Measurements from ENCODE around the gene COL9A3. TPM values are rescaled to one million over a fixed set of nuclear protein-coding genes. Genes with fewer than 3 reads are reported as not detected.

COL9A3 gene
- polyA plus RNA-seq, 1 donor from 2014 or later = 3.1 TPM

- no peak overlapping the region for H2AFZ ChIP-seq (ENCODE audit: low read depth, low read length)
- H3K79me2 ChIP-seq (replicated peaks; ENCODE audit: insufficient read depth, low read length) = no peaks in the 10 kb centered on the region
- H3K9ac ChIP-seq (ENCODE audit: low read length) = no peak overlapping the region
- no peaks in the 10 kb centered on the region for H3F3A ChIP-seq (ENCODE audit: insufficient read depth, low read length, poor library complexity, severe bottlenecking)
- no peaks in the 10 kb centered on the region for H3K9me3 ChIP-seq (ENCODE audit: low read length)
- no peaks in the 10 kb centered on the region for H3K9me2 ChIP-seq (ENCODE audit: insufficient read depth, low read length)
- no peak overlapping the region for H3K4me3 ChIP-seq (ENCODE audit: low read length)
- no peak overlapping the region for H3K27ac ChIP-seq (ENCODE audit: low read length)
- H3K36me3 ChIP-seq (ENCODE audit: insufficient read depth, low read length) = no peaks in the 10 kb centered on the region
- TF ChIP-seq EZH2 (IDR thresholded peaks at IDR 0.05; ENCODE audit: borderline replicate concordance, insufficient read depth, low read length, poor library complexity, severe bottlenecking) (no peak), SMC3 (conservative IDR thresholded peaks at IDR 0.05; ENCODE audit: poor library complexity) (no peak), EP300 (conservative IDR thresholded peaks at IDR 0.05; ENCODE audit: poor library complexity, severe bottlenecking) (no peak), MXI1 (conservative IDR thresholded peaks at IDR 0.05; ENCODE audit: poor library complexity, severe bottlenecking) (no peak)
- TF ChIP-seq, protein P1, sequence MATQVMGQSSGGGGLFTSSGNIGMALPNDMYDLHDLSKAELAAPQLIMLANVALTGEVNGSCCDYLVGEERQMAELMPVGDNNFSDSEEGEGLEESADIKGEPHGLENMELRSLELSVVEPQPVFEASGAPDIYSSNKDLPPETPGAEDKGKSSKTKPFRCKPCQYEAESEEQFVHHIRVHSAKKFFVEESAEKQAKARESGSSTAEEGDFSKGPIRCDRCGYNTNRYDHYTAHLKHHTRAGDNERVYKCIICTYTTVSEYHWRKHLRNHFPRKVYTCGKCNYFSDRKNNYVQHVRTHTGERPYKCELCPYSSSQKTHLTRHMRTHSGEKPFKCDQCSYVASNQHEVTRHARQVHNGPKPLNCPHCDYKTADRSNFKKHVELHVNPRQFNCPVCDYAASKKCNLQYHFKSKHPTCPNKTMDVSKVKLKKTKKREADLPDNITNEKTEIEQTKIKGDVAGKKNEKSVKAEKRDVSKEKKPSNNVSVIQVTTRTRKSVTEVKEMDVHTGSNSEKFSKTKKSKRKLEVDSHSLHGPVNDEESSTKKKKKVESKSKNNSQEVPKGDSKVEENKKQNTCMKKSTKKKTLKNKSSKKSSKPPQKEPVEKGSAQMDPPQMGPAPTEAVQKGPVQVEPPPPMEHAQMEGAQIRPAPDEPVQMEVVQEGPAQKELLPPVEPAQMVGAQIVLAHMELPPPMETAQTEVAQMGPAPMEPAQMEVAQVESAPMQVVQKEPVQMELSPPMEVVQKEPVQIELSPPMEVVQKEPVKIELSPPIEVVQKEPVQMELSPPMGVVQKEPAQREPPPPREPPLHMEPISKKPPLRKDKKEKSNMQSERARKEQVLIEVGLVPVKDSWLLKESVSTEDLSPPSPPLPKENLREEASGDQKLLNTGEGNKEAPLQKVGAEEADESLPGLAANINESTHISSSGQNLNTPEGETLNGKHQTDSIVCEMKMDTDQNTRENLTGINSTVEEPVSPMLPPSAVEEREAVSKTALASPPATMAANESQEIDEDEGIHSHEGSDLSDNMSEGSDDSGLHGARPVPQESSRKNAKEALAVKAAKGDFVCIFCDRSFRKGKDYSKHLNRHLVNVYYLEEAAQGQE (IDR thresholded peaks at IDR 0.05; ENCODE audit: borderline replicate concordance) = no peak
- H3K27me3 ChIP-seq (ENCODE audit: insufficient read depth, low read depth, low read length) = peaks cover 25% of the 10 kb centered on the region
- no peaks in the 10 kb centered on the region for H4K20me1 ChIP-seq (ENCODE audit: insufficient read depth)
- no peak overlapping the region for H3K4me2 ChIP-seq (ENCODE audit: low read length)
Observed at GRCh38 chr20:62814060-62814708, 2.7 kb upstream of the COL9A3 start.

- TF ChIP-seq EZH2 (IDR thresholded peaks at IDR 0.05; ENCODE audit: borderline replicate concordance, insufficient read depth, low read length, poor library complexity, severe bottlenecking) = no peak
- TF ChIP-seq, protein P1 (IDR thresholded peaks at IDR 0.05; ENCODE audit: borderline replicate concordance) = no peak
- no peak for TF ChIP-seq POLR2AphosphoS5 (IDR thresholded peaks at IDR 0.05)
- TF ChIP-seq SMC3 (conservative IDR thresholded peaks at IDR 0.05; ENCODE audit: poor library complexity) = no peak
- no peak for TF ChIP-seq RAD21 (conservative IDR thresholded peaks at IDR 0.05)
- TF ChIP-seq EP300 (conservative IDR thresholded peaks at IDR 0.05; ENCODE audit: poor library complexity, severe bottlenecking) = no peak
- TF ChIP-seq, protein P2, sequence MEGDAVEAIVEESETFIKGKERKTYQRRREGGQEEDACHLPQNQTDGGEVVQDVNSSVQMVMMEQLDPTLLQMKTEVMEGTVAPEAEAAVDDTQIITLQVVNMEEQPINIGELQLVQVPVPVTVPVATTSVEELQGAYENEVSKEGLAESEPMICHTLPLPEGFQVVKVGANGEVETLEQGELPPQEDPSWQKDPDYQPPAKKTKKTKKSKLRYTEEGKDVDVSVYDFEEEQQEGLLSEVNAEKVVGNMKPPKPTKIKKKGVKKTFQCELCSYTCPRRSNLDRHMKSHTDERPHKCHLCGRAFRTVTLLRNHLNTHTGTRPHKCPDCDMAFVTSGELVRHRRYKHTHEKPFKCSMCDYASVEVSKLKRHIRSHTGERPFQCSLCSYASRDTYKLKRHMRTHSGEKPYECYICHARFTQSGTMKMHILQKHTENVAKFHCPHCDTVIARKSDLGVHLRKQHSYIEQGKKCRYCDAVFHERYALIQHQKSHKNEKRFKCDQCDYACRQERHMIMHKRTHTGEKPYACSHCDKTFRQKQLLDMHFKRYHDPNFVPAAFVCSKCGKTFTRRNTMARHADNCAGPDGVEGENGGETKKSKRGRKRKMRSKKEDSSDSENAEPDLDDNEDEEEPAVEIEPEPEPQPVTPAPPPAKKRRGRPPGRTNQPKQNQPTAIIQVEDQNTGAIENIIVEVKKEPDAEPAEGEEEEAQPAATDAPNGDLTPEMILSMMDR (IDR thresholded peaks at IDR 0.05; ENCODE audit: poor library complexity, severe bottlenecking) = no peak
- TF ChIP-seq TAF1 (IDR thresholded peaks at IDR 0.05; ENCODE audit: low read depth) = no peak
- TF ChIP-seq MXI1 (conservative IDR thresholded peaks at IDR 0.05; ENCODE audit: poor library complexity, severe bottlenecking) = no peak
- Histone ChIP-seq H3K9me2 (ENCODE audit: insufficient read depth, low read length) (no peaks in the 10 kb centered on the region), H3K9me3 (ENCODE audit: low read length) (no peaks in the 10 kb centered on the region), H3K9ac (ENCODE audit: low read length) (no peak overlapping the region), H3K36me3 (ENCODE audit: insufficient read depth, low read length) (no peaks in the 10 kb centered on the region), H3K4me2 (ENCODE audit: low read length) (no peak overlapping the region), H2AFZ (ENCODE audit: low read depth, low read length) (no peak overlapping the region), H3K27me3 (ENCODE audit: insufficient read depth, low read depth, low read length) (peaks cover 25% of the 10 kb centered on the region), H3K4me3 (ENCODE audit: low read length) (no peak overlapping the region), H3K79me2 (replicated peaks; ENCODE audit: insufficient read depth, low read length) (no peaks in the 10 kb centered on the region), H3K27ac (ENCODE audit: low read length) (no peak overlapping the region), H3F3A (ENCODE audit: insufficient read depth, low read length, poor library complexity, severe bottlenecking) (no peaks in the 10 kb centered on the region), H4K20me1 (ENCODE audit: insufficient read depth) (no peaks in the 10 kb centered on the region)
Observed at GRCh38 chr20:62814709-62815065, 2.2 kb upstream of the COL9A3 start.

Data from neural cell (in vitro differentiated cells).